ENCODE results near the gene GNAZ. TPM values are rescaled to one million over a fixed set of nuclear protein-coding genes. Genes with fewer than 3 reads are reported as not detected.

The GNAZ gene
- total RNA-seq, 4 donors from 2014 or later, result 5.6 to 21.6 (median 12.1) TPM

DNA sequence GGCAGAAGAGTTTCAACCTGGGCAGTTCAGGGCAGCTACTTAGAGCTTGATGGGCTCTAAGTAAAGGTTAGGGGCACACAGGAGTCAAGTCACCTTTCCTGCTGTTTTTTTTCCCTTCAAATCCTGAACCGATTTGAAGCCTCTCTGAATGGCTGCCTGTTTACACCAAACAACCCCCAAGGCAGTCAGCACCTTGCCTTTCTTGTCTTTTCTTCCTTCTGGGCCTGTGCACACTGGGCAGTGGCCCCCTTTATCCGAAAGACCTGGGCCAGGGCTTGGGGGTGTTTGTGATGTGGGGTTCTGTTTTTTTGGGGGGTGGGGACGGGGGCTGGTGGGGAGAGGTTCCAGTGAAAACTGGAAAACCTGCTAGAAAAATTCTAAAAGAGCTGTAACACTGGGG, 67.1 kb downstream of the GNAZ start:
- no peaks in the 10 kb centered on the region for H3K36me3 ChIP-seq
- no peak for DNase-seq
- no peak for TF ChIP-seq POLR2A (IDR thresholded peaks at IDR 0.05)
- TF ChIP-seq, protein P1, sequence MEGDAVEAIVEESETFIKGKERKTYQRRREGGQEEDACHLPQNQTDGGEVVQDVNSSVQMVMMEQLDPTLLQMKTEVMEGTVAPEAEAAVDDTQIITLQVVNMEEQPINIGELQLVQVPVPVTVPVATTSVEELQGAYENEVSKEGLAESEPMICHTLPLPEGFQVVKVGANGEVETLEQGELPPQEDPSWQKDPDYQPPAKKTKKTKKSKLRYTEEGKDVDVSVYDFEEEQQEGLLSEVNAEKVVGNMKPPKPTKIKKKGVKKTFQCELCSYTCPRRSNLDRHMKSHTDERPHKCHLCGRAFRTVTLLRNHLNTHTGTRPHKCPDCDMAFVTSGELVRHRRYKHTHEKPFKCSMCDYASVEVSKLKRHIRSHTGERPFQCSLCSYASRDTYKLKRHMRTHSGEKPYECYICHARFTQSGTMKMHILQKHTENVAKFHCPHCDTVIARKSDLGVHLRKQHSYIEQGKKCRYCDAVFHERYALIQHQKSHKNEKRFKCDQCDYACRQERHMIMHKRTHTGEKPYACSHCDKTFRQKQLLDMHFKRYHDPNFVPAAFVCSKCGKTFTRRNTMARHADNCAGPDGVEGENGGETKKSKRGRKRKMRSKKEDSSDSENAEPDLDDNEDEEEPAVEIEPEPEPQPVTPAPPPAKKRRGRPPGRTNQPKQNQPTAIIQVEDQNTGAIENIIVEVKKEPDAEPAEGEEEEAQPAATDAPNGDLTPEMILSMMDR (IDR thresholded peaks at IDR 0.05), result no peak
- intact Hi-C loops (cut with DNase I; ENCODE audit: low total_unique reads), result no loop called here
- H3K27me3 ChIP-seq, result no peaks in the 10 kb centered on the region
- H3K9me3 ChIP-seq, result no peaks in the 10 kb centered on the region
- H3K27ac ChIP-seq, result no peak overlapping the region
- H3K4me3 ChIP-seq, result no peak overlapping the region
- H3K4me1 ChIP-seq, result no peaks in the 10 kb centered on the region

DNA sequence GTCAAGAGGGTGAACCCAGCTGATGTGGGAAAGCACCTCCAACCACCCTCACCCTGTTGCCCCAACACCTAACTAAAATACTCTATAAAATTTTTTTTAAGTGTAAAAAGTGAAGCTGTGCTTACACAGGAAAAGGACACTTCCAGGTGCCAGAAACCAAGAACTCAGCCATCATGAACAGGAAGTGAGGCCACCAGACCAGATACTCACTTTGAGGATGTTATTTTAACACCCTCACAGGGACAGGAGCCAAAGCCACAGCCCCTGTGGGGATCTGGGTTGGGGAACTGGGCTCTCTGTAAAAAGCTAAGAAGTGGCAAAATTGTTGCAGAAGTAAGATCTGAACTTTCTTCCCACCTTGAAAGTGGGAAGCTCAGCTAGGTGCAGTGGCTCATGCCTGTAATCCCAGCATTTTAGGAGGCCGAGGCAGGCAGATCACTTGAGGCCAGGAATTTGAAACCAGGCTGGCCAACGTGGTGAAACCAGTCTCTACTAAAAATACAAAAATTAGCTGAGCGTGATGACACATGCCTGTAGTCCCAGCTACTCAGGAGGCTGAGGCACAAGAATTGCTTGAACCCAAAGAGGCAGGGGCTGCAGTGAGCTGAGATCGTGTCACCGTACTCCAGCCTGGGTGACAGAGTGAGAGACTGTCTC, 67.7 kb downstream of the GNAZ start:
- no peak overlapping the region for H3K4me3 ChIP-seq
- H3K36me3 ChIP-seq, result no peaks in the 10 kb centered on the region
- TF ChIP-seq, protein P1 (IDR thresholded peaks at IDR 0.05), result no peak
- no peak for TF ChIP-seq POLR2A (IDR thresholded peaks at IDR 0.05)
- no peak for DNase-seq
- intact Hi-C loops (cut with DNase I; ENCODE audit: low total_unique reads), result no loop called here
- H3K9me3 ChIP-seq, result no peaks in the 10 kb centered on the region
- H3K4me1 ChIP-seq, result no peaks in the 10 kb centered on the region
- no peaks in the 10 kb centered on the region for H3K27me3 ChIP-seq
- H3K27ac ChIP-seq, result no peak overlapping the region

DNA sequence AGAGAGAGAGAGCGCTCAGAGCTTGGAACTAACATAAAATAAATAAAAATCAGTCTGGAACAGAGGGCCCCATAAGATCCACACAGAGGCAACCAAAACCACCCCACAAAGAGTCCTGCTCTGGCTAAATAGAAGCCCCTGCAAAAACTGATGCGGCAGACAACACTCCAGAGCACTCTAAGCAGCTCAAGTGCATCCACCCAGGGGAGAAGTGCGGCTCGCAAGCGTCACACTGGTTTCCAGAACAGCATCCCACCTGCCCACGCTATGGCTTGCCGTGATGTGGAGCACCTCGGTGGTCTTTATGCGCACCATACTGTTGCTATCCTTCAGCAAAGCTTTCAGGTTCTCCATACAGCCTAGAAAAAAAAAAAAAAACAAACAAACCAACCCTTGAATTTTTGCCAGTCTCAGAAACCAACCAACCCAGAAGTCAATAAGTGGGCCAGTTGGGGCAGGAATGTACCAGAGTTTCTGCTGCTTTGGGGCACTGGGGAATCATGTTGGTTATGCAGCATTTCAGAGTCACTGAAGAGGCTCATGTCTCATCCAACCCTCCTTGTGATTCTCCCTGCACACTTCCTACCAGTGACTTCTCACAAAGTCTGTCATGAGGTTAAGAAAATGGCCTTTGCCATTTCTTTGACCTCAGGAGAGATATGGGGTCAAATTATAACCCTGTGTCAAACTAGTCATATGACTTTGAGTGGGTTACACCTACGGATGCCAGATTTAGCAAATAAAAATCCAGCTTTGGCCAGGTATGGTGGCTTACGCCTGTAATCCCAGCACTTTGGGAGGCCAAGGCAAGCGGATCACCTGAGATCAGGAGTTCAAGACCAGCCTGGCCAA, 68.5 kb downstream of the GNAZ start:
- Histone ChIP-seq H3K4me3 (no peak overlapping the region), H3K4me1 (no peaks in the 10 kb centered on the region), H3K36me3 (no peaks in the 10 kb centered on the region), H3K27ac (no peak overlapping the region), H3K9me3 (no peaks in the 10 kb centered on the region), H3K27me3 (no peaks in the 10 kb centered on the region)
- TF ChIP-seq POLR2A (IDR thresholded peaks at IDR 0.05), result no peak
- TF ChIP-seq, protein P1 (IDR thresholded peaks at IDR 0.05), result no peak
- DNase-seq, result no peak
- intact Hi-C loops (cut with DNase I; ENCODE audit: low total_unique reads), result no loop called here

DNA sequence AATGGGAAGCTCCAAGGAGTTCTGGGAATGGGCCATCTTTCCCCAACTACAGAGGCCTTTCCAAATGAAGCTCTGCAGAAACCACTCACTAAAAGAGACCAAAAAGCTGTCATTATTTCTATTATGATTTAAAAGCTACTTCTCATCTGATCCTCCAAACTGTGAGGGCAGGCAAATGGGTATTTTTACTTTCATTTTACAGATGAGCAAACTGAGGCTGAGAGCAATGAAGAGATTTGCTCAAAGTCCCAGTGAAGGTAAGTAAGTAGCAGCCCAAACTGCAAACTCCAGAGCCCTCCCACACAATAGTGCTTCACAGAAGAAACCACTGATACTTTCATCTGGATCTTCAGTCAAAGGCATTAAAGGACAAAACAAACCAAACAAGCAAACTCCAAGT, 70.1 kb downstream of the GNAZ start:
- no peaks in the 10 kb centered on the region for H3K4me1 ChIP-seq
- DNase-seq, result no peak
- H3K27ac ChIP-seq, result no peak overlapping the region
- no peak overlapping the region for H3K4me3 ChIP-seq
- intact Hi-C loops (cut with DNase I; ENCODE audit: low total_unique reads), result loop anchor here (10.0 kb wide), 1 partner anchor 66 kb away; the partner anchor contains the start of gene GNAZ
- no peaks in the 10 kb centered on the region for H3K36me3 ChIP-seq
- H3K9me3 ChIP-seq, result no peaks in the 10 kb centered on the region
- TF ChIP-seq POLR2A (IDR thresholded peaks at IDR 0.05), result no peak
- TF ChIP-seq, protein P1 (IDR thresholded peaks at IDR 0.05), result no peak
- H3K27me3 ChIP-seq, result no peaks in the 10 kb centered on the region

DNA sequence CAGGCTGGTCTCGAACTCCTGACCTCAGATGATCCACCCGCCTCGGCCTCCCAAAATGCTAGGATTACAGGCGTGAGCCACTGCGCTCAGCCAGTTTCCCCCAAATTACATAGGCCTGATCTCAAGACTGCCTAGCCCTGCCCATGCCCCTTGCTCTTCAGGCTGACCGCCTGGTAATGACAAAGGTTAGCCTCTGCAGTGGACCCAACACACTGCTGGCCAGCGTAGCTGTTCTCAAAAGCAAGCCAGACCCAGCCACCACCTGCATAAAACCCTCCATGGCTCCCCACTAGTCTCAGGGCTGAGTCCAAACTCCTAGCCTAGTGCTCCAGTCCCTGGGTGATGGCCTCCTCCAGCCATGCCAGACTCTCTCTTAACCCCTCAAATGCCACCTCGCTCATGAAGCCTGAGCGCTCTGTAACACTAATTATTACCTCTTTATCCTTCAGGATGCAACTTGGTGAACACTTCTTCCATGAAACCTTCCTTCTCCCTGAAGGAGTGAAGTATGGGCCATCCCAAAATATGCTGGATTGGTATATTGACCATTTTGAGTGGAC, 72.3 kb downstream of the GNAZ start:
- H3K36me3 ChIP-seq, result no peaks in the 10 kb centered on the region
- no peaks in the 10 kb centered on the region for H3K27me3 ChIP-seq
- no peak for DNase-seq
- H3K4me1 ChIP-seq, result no peaks in the 10 kb centered on the region
- TF ChIP-seq, protein P1 (IDR thresholded peaks at IDR 0.05), result no peak
- no peak for TF ChIP-seq POLR2A (IDR thresholded peaks at IDR 0.05)
- H3K27ac ChIP-seq, result no peak overlapping the region
- intact Hi-C loops (cut with DNase I; ENCODE audit: low total_unique reads), result loop anchor here (10.0 kb wide), 1 partner anchor 68 kb away; the partner anchor contains the start of gene GNAZ
- H3K4me3 ChIP-seq, result peak overlapping the region in 1 of 2 donors; percentile 18
- H3K9me3 ChIP-seq, result no peaks in the 10 kb centered on the region
